ENCODE results near the gene UFL1.

DNA sequence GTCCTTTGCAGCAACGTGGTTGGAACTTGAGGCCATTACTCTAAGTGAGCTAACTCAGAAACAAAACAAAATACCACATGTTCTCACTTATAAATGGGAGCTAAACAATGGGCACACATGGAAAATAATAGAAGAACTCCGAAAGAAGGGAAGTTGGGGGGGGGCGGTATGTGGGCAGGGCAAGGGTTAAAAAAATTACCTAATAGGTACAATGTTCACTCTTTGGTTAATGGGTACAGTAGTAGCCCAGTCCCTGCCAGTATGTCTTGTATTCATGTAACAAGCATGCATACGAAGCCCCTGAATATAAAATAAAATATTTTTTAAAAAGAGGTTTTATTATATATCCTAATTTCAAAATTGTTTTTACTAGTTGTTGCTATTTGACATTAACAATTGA is 26.0 kb downstream of the UFL1 start:
- TF ChIP-seq, protein P1, sequence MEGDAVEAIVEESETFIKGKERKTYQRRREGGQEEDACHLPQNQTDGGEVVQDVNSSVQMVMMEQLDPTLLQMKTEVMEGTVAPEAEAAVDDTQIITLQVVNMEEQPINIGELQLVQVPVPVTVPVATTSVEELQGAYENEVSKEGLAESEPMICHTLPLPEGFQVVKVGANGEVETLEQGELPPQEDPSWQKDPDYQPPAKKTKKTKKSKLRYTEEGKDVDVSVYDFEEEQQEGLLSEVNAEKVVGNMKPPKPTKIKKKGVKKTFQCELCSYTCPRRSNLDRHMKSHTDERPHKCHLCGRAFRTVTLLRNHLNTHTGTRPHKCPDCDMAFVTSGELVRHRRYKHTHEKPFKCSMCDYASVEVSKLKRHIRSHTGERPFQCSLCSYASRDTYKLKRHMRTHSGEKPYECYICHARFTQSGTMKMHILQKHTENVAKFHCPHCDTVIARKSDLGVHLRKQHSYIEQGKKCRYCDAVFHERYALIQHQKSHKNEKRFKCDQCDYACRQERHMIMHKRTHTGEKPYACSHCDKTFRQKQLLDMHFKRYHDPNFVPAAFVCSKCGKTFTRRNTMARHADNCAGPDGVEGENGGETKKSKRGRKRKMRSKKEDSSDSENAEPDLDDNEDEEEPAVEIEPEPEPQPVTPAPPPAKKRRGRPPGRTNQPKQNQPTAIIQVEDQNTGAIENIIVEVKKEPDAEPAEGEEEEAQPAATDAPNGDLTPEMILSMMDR (IDR thresholded peaks at IDR 0.05): no peak
- TF ChIP-seq POLR2A (IDR thresholded peaks at IDR 0.05): no peak

Measured in adrenal gland (tissue), 5 donors.